ENCODE data around the gene MC3R. TPM values are rescaled to one million over a fixed set of nuclear protein-coding genes. Genes with fewer than 3 reads are reported as not detected.

Gene MC3R
- total RNA-seq, 2 experiments from 2014 or later = not detected

DNA sequence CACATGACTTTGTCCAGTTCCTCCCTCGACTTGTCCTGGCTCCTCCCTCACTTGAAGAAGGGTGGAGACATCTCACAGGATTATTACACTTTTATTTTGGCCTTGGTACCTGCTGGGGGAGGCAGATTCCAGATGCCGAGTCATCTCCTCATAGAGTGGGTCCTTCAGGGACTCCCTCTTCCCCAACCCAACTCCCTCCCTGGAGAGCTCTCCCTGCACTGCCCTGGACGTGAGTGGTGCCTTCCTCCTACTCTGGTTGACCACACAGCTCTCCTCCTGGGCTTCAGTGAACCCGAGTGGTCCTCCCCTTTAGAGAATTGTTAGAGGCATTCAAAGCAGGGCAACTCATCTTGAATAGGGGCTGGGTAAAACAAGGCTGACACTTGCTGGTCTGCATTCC, 40.9 kb upstream of the MC3R start:
- Mint-ChIP-seq H3K27ac (no peak overlapping the region), H3K4me1 (ENCODE audit: low read depth) (no peaks in the 10 kb centered on the region), H3K27me3 (peaks cover 5% of the 10 kb centered on the region), H3K9me3 (no peaks in the 10 kb centered on the region), H3K4me3 (no peak overlapping the region), H3K36me3 (ENCODE audit: low read depth) (no peaks in the 10 kb centered on the region)
- TF ChIP-seq, protein P1, sequence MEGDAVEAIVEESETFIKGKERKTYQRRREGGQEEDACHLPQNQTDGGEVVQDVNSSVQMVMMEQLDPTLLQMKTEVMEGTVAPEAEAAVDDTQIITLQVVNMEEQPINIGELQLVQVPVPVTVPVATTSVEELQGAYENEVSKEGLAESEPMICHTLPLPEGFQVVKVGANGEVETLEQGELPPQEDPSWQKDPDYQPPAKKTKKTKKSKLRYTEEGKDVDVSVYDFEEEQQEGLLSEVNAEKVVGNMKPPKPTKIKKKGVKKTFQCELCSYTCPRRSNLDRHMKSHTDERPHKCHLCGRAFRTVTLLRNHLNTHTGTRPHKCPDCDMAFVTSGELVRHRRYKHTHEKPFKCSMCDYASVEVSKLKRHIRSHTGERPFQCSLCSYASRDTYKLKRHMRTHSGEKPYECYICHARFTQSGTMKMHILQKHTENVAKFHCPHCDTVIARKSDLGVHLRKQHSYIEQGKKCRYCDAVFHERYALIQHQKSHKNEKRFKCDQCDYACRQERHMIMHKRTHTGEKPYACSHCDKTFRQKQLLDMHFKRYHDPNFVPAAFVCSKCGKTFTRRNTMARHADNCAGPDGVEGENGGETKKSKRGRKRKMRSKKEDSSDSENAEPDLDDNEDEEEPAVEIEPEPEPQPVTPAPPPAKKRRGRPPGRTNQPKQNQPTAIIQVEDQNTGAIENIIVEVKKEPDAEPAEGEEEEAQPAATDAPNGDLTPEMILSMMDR (IDR thresholded peaks at IDR 0.05) = no peak
- ChIA-PET POLR2A (interaction anchor here (0.5 kb wide), 1 partner anchor 1573 kb away, joined by 3 read pairs; no protein-coding TSS in a partner anchor), CTCF (no interaction called here)
- DNase-seq (no peak), ATAC-seq (no peak)
- intact Hi-C loops (cut with micrococcal nuclease) = no loop called here

DNA sequence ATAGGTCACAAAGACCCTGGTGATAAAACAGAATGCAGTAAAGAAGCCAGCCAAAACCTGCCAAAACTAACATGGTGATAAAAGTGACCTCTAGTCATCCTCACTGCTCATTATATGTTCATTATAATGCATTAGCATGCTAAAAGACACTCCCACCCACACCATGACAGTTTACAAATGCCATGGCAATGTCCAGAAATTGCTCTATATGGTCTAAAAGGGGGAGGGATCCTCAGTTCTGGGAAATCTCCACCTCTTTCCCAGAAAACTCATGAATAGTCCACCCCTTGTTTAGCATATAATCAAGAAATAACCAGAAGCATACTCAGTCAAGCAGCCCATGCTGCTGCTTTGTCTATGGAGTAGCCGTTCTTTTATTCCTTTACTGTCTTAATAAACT, 40.4 kb upstream of the MC3R start:
- Mint-ChIP-seq H3K9me3 (no peaks in the 10 kb centered on the region), H3K36me3 (ENCODE audit: low read depth) (no peaks in the 10 kb centered on the region), H3K4me1 (ENCODE audit: low read depth) (no peaks in the 10 kb centered on the region), H3K4me3 (no peak overlapping the region), H3K27ac (no peak overlapping the region), H3K27me3 (peaks cover 5% of the 10 kb centered on the region)
- ChIA-PET CTCF (no interaction called here), POLR2A (no interaction called here)
- no peak for DNase-seq
- TF ChIP-seq, protein P1 (IDR thresholded peaks at IDR 0.05) = no peak
- intact Hi-C loops (cut with micrococcal nuclease) = no loop called here
- no peak for ATAC-seq

DNA sequence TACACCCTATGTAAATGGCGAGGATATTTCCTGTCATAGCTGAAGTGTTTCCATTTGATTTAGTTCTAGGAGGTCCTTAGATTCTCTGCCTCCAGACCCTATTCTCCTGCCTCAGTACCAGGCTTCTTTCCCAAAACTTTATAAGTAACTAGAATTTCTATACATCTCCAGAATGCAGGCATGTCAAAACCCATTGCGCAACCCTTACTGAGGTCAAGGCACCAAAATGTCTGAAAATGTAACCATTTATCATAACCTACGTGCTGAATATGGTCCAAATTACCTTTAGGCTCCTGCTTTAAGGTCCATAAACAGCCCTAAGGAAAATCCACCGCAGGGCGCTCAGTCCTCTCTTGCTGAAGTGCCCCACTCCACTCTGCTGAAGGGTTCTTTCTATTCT, 37.5 kb upstream of the MC3R start:
- ATAC-seq (no peak), DNase-seq (no peak)
- TF ChIP-seq, protein P1 (IDR thresholded peaks at IDR 0.05) = no peak
- Mint-ChIP-seq H3K9me3 (no peaks in the 10 kb centered on the region), H3K4me1 (ENCODE audit: low read depth) (no peaks in the 10 kb centered on the region), H3K36me3 (ENCODE audit: low read depth) (no peaks in the 10 kb centered on the region), H3K4me3 (no peak overlapping the region), H3K27ac (no peak overlapping the region), H3K27me3 (peaks cover 12% of the 10 kb centered on the region)
- intact Hi-C loops (cut with micrococcal nuclease) = no loop called here
- CTCF ChIA-PET = no interaction called here
- POLR2A ChIA-PET = no interaction called here

DNA sequence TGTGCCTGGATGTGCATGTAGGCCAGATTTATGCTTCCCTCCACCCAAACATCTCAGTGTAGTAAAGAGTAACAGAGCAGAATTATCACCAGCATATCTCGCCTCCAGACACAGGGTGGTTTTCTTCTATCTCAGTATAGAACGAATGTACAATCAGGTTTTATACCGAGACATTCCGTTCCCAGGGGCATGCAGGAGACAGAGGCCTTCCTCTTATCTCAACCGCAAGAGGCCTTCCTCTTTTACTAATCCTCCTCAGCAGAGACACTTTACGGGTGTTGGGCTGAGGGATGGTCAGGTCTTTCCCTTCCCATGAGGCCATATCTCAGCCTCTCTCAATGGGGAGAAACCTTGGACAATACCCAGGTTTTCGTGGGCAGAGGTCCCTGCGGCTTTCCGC, 36.4 kb upstream of the MC3R start:
- H3K4me3 Mint-ChIP-seq = no peak overlapping the region
- peaks cover 12% of the 10 kb centered on the region for H3K27me3 Mint-ChIP-seq
- ChIA-PET POLR2A (no interaction called here), CTCF (no interaction called here)
- no peaks in the 10 kb centered on the region for H3K9me3 Mint-ChIP-seq
- TF ChIP-seq, protein P1 (IDR thresholded peaks at IDR 0.05) = no peak
- H3K27ac Mint-ChIP-seq = no peak overlapping the region
- DNase-seq = no peak
- ATAC-seq = no peak
- intact Hi-C loops (cut with micrococcal nuclease) = no loop called here
- H3K36me3 Mint-ChIP-seq (ENCODE audit: low read depth) = no peaks in the 10 kb centered on the region
- H3K4me1 Mint-ChIP-seq (ENCODE audit: low read depth) = no peaks in the 10 kb centered on the region

DNA sequence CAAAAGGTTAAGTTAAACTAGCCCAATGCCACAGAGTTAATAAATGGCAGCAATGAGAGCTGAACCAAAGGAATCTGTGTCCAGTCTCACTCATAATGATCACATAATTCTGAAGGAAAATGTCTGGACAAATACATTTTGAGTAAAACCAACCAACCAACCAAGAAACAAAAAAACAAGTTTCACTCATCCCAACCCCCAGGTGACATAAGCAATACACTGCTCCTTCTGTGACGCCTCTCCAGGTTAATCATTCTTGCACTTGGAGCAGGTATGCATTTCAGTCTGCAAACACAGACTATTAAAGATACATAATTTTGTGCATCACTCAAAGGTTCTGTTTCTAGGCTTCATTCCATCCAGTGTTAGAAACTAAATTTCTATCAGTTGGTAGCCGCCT, 35.2 kb upstream of the MC3R start:
- TF ChIP-seq, protein P1 (IDR thresholded peaks at IDR 0.05) = no peak
- ChIA-PET POLR2A (interaction anchor here (0.6 kb wide), 1 partner anchor 66 kb away, joined by 3 read pairs; no protein-coding TSS in a partner anchor), CTCF (no interaction called here)
- Mint-ChIP-seq H3K4me3 (no peak overlapping the region), H3K36me3 (ENCODE audit: low read depth) (no peaks in the 10 kb centered on the region), H3K9me3 (no peaks in the 10 kb centered on the region), H3K27me3 (peaks cover 12% of the 10 kb centered on the region), H3K4me1 (ENCODE audit: low read depth) (no peaks in the 10 kb centered on the region), H3K27ac (no peak overlapping the region)
- intact Hi-C loops (cut with micrococcal nuclease) = no loop called here
- DNase-seq = no peak
- ATAC-seq = no peak

Data from activated CD8-positive, alpha-beta T cell treated with anti-CD3 and anti-CD28 coated beads for 36 hours (primary cell).